ENCODE results near the gene TAF9.
"Not testable (repeated sequence)": the region's sequence is repeated elsewhere in the genome, so short reads cannot be mapped to it uniquely, and the experiment has no call there.

Gene TAF9

GRCh38 chr5:69335341-69335935, 33.9 kb downstream of the TAF9 start:
- FAIRE-seq = no peak

- no peak for FAIRE-seq
Observed at GRCh38 chr5:69334793-69335268, 34.5 kb downstream of the TAF9 start.

DNA sequence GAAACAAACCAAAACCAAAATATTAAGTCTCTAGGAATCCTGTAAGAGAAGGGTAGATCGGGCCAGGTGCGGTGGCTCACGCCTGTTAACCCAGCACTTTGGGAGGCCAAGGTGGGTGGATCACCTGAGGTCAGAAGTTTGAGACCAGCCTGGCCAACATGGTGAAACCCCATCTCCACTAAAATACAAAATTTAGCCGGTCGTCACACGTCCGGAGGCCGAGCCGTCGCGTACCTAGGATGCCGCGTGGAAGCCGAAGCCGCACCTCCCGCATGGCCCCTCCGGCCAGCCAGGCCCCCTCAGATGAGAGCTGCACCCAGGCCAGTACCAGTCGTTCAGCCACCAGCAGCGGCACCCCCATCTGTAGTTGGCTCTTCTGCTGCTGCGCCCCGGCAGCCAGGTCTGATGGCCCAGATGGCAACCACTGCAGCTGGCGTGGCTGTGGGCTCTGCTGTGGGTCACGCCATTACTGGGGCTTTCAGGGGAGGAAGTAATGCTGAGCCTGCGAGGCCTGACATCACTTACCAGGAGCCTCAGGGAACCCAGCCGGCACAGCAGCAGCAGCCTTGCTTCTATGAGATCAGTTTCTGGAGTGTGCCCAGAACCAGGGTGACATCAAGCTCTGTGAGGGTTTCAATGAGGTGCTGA, 35.5 kb downstream of the TAF9 start:
- FAIRE-seq = not testable (repeated sequence)

DNA sequence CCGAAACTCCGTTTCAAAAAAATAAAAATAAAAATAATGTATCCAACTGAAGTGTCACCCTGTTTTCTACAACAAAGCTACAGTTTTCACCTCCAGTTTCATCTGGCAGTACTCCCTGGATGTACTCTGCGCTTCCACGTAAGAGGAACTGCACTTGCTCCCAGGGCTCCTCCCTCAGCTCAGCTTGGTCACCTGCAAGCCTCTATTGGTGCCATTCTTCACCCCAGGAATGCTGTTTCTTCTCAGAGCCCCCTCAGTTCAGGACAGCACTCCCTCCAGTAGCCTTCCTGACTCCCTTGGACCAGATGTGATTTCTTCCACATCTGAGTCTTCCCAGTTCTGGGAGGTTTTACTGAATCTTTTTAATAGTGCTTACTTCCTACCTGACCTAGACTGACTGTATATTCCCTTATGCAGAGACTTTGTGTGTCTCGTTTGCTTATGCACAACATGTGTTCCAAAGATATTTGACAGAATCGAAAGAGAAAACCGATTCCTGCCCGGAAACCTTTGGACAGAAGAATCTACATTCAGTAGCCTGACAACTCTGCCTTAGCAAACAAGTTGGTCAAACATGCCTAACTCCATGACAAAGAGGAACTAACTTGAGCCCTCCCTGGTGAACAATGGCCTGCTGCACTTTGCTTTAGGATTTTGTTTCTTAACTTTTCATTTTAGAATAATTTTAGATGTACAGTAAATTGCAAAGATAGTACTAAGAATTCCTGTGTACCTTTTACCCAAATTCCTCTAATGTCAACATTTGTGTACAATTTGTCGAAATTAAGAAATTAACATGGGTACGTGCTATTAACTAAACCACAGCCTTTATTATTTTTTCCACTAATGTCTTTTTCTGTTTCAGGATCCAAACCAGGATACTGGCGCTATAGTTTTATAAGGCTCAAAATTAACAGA, 37.5 kb downstream of the TAF9 start:
- FAIRE-seq = no peak

GRCh38 chr5:69329905-69330489, 39.3 kb downstream of the TAF9 start:
- FAIRE-seq = no peak

- no peak for FAIRE-seq
Observed at GRCh38 chr5:69326365-69326764, 43.0 kb downstream of the TAF9 start.

DNA sequence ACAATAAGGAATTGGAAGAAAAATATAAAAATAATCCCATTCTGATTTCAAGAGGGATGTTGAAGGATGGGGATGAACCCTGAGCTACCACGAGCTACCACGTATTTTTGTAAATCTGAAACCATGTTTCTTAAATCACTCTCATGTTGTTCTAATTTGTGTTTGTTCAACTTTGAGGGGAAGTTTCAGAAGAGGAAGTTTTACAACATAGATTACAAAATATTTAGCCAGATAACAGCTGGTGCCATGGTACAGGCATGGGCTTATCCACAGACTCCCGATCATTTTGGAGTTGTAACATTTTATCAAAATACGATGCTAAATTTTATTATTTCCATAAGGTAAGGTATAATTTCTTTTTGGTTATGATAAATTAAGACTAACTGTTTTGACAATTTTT, 51.9 kb downstream of the TAF9 start:
- no peak for FAIRE-seq

GRCh38 chr5:69315972-69316371, 53.3 kb downstream of the TAF9 start:
- FAIRE-seq = no peak
